H1 (cell line): Measurements from ENCODE around the gene GNAQ. TPM values are rescaled to one million over a fixed set of nuclear protein-coding genes. Genes with fewer than 3 reads are reported as not detected.

Source experiments
- CTCF ChIA-PET: fragments of 300-600 bp; sonication (Branson Sonifier 250); formaldehyde crosslinking; loops from one replicate; lab custom pipeline; 2021; ENCODE audit not compliant: partially characterized antibody; lab: Charles Lee
- POLR2A ChIA-PET: fragments of 300-600 bp; sonication (Branson Sonifier 250); formaldehyde crosslinking; loops from one replicate; lab custom pipeline; 2021; ENCODE audit warnings: inconsistent platforms; ENCODE audit not compliant: partially characterized antibody; lab: Charles Lee
- DNase-seq, 2 experiments: peaks; one replicate each; pipeline versions ENCODE4 v3.0.0 to v3.0.0-alpha.2; 2010 to 2022; ENCODE audit warnings: low spot score in 2 of 2, low read depth in 1 of 2, mixed read lengths in 1 of 2
- FAIRE-seq: peaks from 2 replicates; lab custom pipeline; 2011; peaks lifted over from hg19 to GRCh38; lab: Jason Lieb, UNC
- H2AFZ ChIP-seq: 2 replicates; pipeline ENCODE4 v1.8.1; 2012; ENCODE audit warnings: low read length, inconsistent platforms
- H2AK5ac ChIP-seq: 2 replicates; pipeline ENCODE4 v1.6.1; 2013; ENCODE audit warnings: low read depth, low read length
- H2BK120ac ChIP-seq: replicated peaks from 2 replicates; pipeline ENCODE3; 2013; ENCODE audit warnings: low read depth, low read length, inconsistent platforms
- H2BK12ac ChIP-seq: 2 replicates; pipeline ENCODE4 v1.6.1; 2013; ENCODE audit warnings: low read depth, low read length
- H2BK15ac ChIP-seq: 2 replicates; pipeline ENCODE4 v1.6.1; 2013; ENCODE audit warnings: low read length
- H2BK20ac ChIP-seq: 2 replicates; pipeline ENCODE4 v1.6.1; 2013; ENCODE audit warnings: low read length
- H2BK5ac ChIP-seq: 2 replicates; pipeline ENCODE4 v1.6.1; 2013; ENCODE audit warnings: low read depth, low read length
- H3K14ac ChIP-seq: 2 replicates; pipeline ENCODE4 v1.6.1; 2013; ENCODE audit warnings: inconsistent platforms; ENCODE audit not compliant: insufficient read length
- H3K18ac ChIP-seq: 2 replicates; pipeline ENCODE4 v1.6.1; 2013; ENCODE audit warnings: low read length; ENCODE audit errors: extremely low read depth
- H3K23ac ChIP-seq: 2 replicates; pipeline ENCODE4 v1.6.1; 2013; ENCODE audit warnings: inconsistent platforms; ENCODE audit not compliant: insufficient read length
- H3K23me2 ChIP-seq: 2 replicates; pipeline ENCODE4 v1.6.1; 2013; ENCODE audit warnings: low read depth, low read length
- H3K27ac ChIP-seq: 2 replicates; pipeline ENCODE4 v1.6.1; 2011; ENCODE audit warnings: low read depth, low read length, inconsistent platforms
- H3K27me3 ChIP-seq, 4 experiments: replicated peaks in 1 of 4; 1 replicate in 1 of 4; 2 replicates in 3 of 4; pipeline versions ENCODE4 v1.6.1 to v1.8.1; 2011 to 2013; ENCODE audit warnings: low read length in 3 of 4, mild to moderate bottlenecking in 3 of 4, inconsistent platforms in 2 of 4, mixed read lengths in 2 of 4, moderate library complexity in 1 of 4; ENCODE audit not compliant: control insufficient read depth in 3 of 4, insufficient read depth in 3 of 4; ENCODE audit errors: extremely low read depth in 1 of 4
- H3K36me3 ChIP-seq, 4 experiments: 2 replicates each; pipeline versions ENCODE4 v1.6.1 to v1.8.1; 2011 to 2013; ENCODE audit warnings: mild to moderate bottlenecking in 4 of 4, low read length in 3 of 4, moderate library complexity in 2 of 4, control low read depth in 1 of 4, inconsistent platforms in 1 of 4; ENCODE audit not compliant: insufficient read depth in 4 of 4, control insufficient read depth in 2 of 4
- H3K4ac ChIP-seq: replicated peaks from 2 replicates; pipeline ENCODE3; 2013; ENCODE audit warnings: low read length, low read depth, mixed read lengths, inconsistent platforms; ENCODE audit not compliant: insufficient read length
- H3K4me1 ChIP-seq, 4 experiments: replicated peaks in 1 of 4; 1 replicate in 1 of 4; 2 replicates in 3 of 4; pipeline versions ENCODE4 v1.6.1 to v1.8.1; 2011 to 2013; ENCODE audit warnings: low read length in 3 of 4, inconsistent platforms in 2 of 4, mixed read lengths in 1 of 4; ENCODE audit not compliant: insufficient read depth in 4 of 4, control insufficient read depth in 3 of 4
- H3K4me2 ChIP-seq, 2 experiments: 2 replicates each; pipeline versions ENCODE4 v1.6.1 to v1.8.1; 2011 to 2013; ENCODE audit warnings: low read depth in 2 of 2, low read length in 2 of 2, control low read depth in 1 of 2, inconsistent platforms in 1 of 2, mild to moderate bottlenecking in 1 of 2; ENCODE audit not compliant: insufficient read depth in 1 of 2
- H3K4me3 ChIP-seq, 4 experiments: fragments of 200-600, 300-600 bp in 1 of 4; sonication (generic), shearing (Covaris generic), sonication (Bioruptor Twin) in 1 of 4; 2 replicates each; pipeline versions ENCODE4 v1.5.1 to v1.8.1; 2011 to 2016; ENCODE audit warnings: low read length in 4 of 4, low read depth in 3 of 4, control low read depth in 2 of 4, inconsistent platforms in 2 of 4, mild to moderate bottlenecking in 2 of 4, mixed read lengths in 1 of 4, moderate library complexity in 1 of 4; ENCODE audit not compliant: insufficient read depth in 2 of 4; ENCODE audit errors: extremely low read depth in 1 of 4
- H3K56ac ChIP-seq: replicated peaks from 2 replicates; pipeline ENCODE3; 2013; ENCODE audit warnings: low read depth, mild to moderate bottlenecking, mixed read lengths, low read length, inconsistent platforms; ENCODE audit not compliant: insufficient read length
- H3K79me1 ChIP-seq: 2 replicates; pipeline ENCODE4 v1.6.1; 2013; ENCODE audit warnings: low read depth, low read length, control low read depth
- H3K79me2 ChIP-seq, 2 experiments: 2 replicates each; pipeline versions ENCODE4 v1.6.1 to v1.8.1; 2012 to 2013; ENCODE audit warnings: low read length in 2 of 2, mild to moderate bottlenecking in 2 of 2, inconsistent platforms in 1 of 2; ENCODE audit not compliant: insufficient read depth in 2 of 2, control insufficient read depth in 1 of 2
- H3K9ac ChIP-seq, 4 experiments: replicated peaks in 1 of 4; 1 replicate in 1 of 4; 2 replicates in 3 of 4; pipeline versions ENCODE4 v1.6.1 to v1.8.1; 2011 to 2013; ENCODE audit warnings: low read depth in 3 of 4, low read length in 3 of 4, control low read depth in 2 of 4, mild to moderate bottlenecking in 2 of 4, moderate library complexity in 2 of 4, inconsistent platforms in 1 of 4; ENCODE audit errors: extremely low read depth in 1 of 4
- H3K9me3 ChIP-seq, 2 experiments: 2 replicates each; pipeline versions ENCODE4 v1.6.1 to v1.8.1; 2012 to 2013; ENCODE audit warnings: mild to moderate bottlenecking in 2 of 2, moderate library complexity in 2 of 2, control low read depth in 1 of 2, inconsistent platforms in 1 of 2, low read depth in 1 of 2, low read length in 1 of 2, mixed read lengths in 1 of 2; ENCODE audit not compliant: insufficient read depth in 2 of 2
- H4K20me1 ChIP-seq, 2 experiments: replicated peaks in 1 of 2; 2 replicates each; pipeline versions ENCODE3 to v1.8.1; 2011 to 2013; ENCODE audit warnings: inconsistent platforms in 2 of 2, low read length in 2 of 2, mild to moderate bottlenecking in 1 of 2; ENCODE audit not compliant: insufficient read depth in 2 of 2, control insufficient read depth in 1 of 2
- H4K5ac ChIP-seq: 2 replicates; pipeline ENCODE4 v1.6.1; 2013; ENCODE audit warnings: low read length, low read depth, mixed read lengths, inconsistent platforms; ENCODE audit not compliant: insufficient read length
- H4K8ac ChIP-seq: 2 replicates; pipeline ENCODE4 v1.8.0; 2013; ENCODE audit warnings: mild to moderate bottlenecking, moderate library complexity, low read length, inconsistent platforms; ENCODE audit not compliant: insufficient read depth; ENCODE audit errors: extremely low read depth
- H4K91ac ChIP-seq: replicated peaks from 2 replicates; pipeline ENCODE3; 2013; ENCODE audit warnings: low read length, mixed read lengths, inconsistent platforms; ENCODE audit not compliant: insufficient read length
- BACH1 ChIP-seq: IDR thresholded peaks from 2 replicates; pipeline ENCODE4 v1.6.1; 2012; ENCODE audit warnings: low read length, improper control_type of control experiment
- KDM1A ChIP-seq: fragments of 200-600, 300-600 bp; sonication (generic); IDR thresholded peaks from 2 replicates; pipeline ENCODE4 v1.7.1; 2016; ENCODE audit warnings: mild to moderate bottlenecking, low read length, borderline replicate concordance
- POLR2AphosphoS5 ChIP-seq: IDR thresholded peaks from 2 replicates; pipeline ENCODE4 v1.6.1; 2011; ENCODE audit warnings: low read depth, low read length
- WGBS, 2 experiments: shearing (Covaris generic) in 1 of 2; methylation state at CpG; one replicate each; pipeline versions ENCODE4 v1.1.6 to v1.1.7; 2013 to 2015; ENCODE audit warnings: low lambda C conversion rate in 2 of 2, mixed read lengths in 2 of 2, inconsistent platforms in 1 of 2, low coverage in 1 of 2, missing lambda C conversion rate in 1 of 2; ENCODE audit not compliant: insufficient replicate concordance in 2 of 2, insufficient coverage in 1 of 2, insufficient read length in 1 of 2; ENCODE audit errors: extremely low coverage in 1 of 2, missing lambda C conversion rate in 1 of 2; 5-methylcytosine and 5-hydroxymethylcytosine counted together
- polyA plus RNA-seq, 7 experiments: library from polyadenylated mRNA; depleted of rRNA in 3 of 7; stranded (reverse) in 5 of 7; unstranded in 2 of 7; fragments of >200 nt in 5 of 7; fragments of 200-250 nt in 2 of 7; gene quantifications; 1 replicate in 5 of 7; 2 replicates in 1 of 7; 4 replicates in 1 of 7; pipeline versions ENCODE4 v1.2.1 to v1.2.3, GENCODE V29; 2011 to 2013; ENCODE audit warnings: missing spikeins in 2 of 7, mixed read lengths in 2 of 7
- total RNA-seq: library from RNA; stranded (reverse); fragmentation: NEBNext Ultra II Directional; extraction: Animal tissue kit (Norgen Biotek cat#: 25700); gene quantifications from 2 replicates; pipeline ENCODE4 v1.2.1, GENCODE V29; 2021

Gene GNAQ
- total and polyA plus RNA-seq, 2 of the 8 experiments (the other 6 are each of a cell fraction or from before 2014, with no cell fraction given) = 22.8 to 63.8 TPM

GRCh38 chr9:77896269-77896937 lies 135.2 kb downstream of the GNAQ start:
- Histone ChIP-seq H3K9me3 (no peaks in the 10 kb centered on the region), H3K4ac (no peak overlapping the region), H3K56ac (no peak overlapping the region), H2BK120ac (no peak overlapping the region), H3K4me1 (peaks cover 0 to 3% (median 2%) of the 10 kb centered on the region in 4 experiments; a peak in 3 of 7 replicates), H2BK5ac (no peak overlapping the region), H3K14ac (no peak overlapping the region), H3K18ac (no peak overlapping the region), H3K27ac (no peak overlapping the region), H2BK20ac (no peak overlapping the region), H3K9ac (no peak overlapping the region), H2AK5ac (no peak overlapping the region), H3K23me2 (no peaks in the 10 kb centered on the region), H4K8ac (no peak overlapping the region), H4K5ac (no peak overlapping the region), H2BK12ac (no peak overlapping the region), H2AFZ (no peak overlapping the region), H3K79me2 (peaks cover 0 to 5% of the 10 kb centered on the region in 2 experiments; a peak in 1 of 4 replicates), H3K4me2 (no peak overlapping the region), H2BK15ac (no peak overlapping the region), H4K20me1 (no peaks in the 10 kb centered on the region), H3K79me1 (no peaks in the 10 kb centered on the region; the same call in 1 of the 2 replicates), H3K23ac (no peak overlapping the region), H3K36me3 (peaks cover 0 to 2% (median 0%) of the 10 kb centered on the region in 4 experiments; a peak in 1 of 8 replicates), H4K91ac (no peak overlapping the region), H3K27me3 (no peaks in the 10 kb centered on the region), H3K4me3 (no peak overlapping the region)
- TF ChIP-seq KDM1A (no peak), POLR2AphosphoS5 (no peak), BACH1 (no peak)
- CTCF ChIA-PET = interaction anchor here (0.7 to 3.2 kb wide), 19 partner anchors 11 to 443 kb away, joined by 3 to 23 read pairs (median 5); no protein-coding TSS in a partner anchor
- WGBS, 2 experiments = 81 to 100% methylated on average over 1 to 2 of the region's 2 CpGs
- FAIRE-seq = no peak
- POLR2A ChIA-PET = no interaction called here
- DNase-seq = no peak
